GM12891 (cell line): Measurements from ENCODE around the gene RPGRIP1L.

Experiments used
- DNase-seq: peaks from one replicate; pipeline ENCODE4 v3.0.0; 2011; ENCODE audit warnings: low spot score; ENCODE audit not compliant: insufficient read length
- FAIRE-seq: peaks from 2 replicates; lab custom pipeline; 2011; peaks lifted over from hg19 to GRCh38; lab: Jason Lieb, UNC
- PAX5 ChIP-seq: IDR thresholded peaks from 2 replicates; pipeline ENCODE4 v1.6.1; 2011; ENCODE audit warnings: low read length, moderate library complexity, mild to moderate bottlenecking; ENCODE audit not compliant: insufficient read depth, severe bottlenecking
- POLR2A ChIP-seq: IDR thresholded peaks from 2 replicates; pipeline ENCODE4 v1.6.1; 2011; ENCODE audit warnings: low read depth, low read length, control low read depth
- POLR2AphosphoS5 ChIP-seq: IDR thresholded peaks from 2 replicates; pipeline ENCODE4 v1.6.1; 2011; ENCODE audit warnings: low read depth, low read length, control low read depth
- POU2F2 ChIP-seq: IDR thresholded peaks from 2 replicates; pipeline ENCODE4 v1.6.1; 2011; ENCODE audit warnings: low read depth, mild to moderate bottlenecking, control low read depth, low read length, moderate library complexity
- SPI1 ChIP-seq: IDR thresholded peaks from 2 replicates; pipeline ENCODE4 v1.6.1; 2011; ENCODE audit warnings: low read depth, low read length, control low read depth
- TAF1 ChIP-seq: IDR thresholded peaks from 2 replicates; pipeline ENCODE4 v1.6.1; 2011; ENCODE audit warnings: low read depth, low read length, control low read depth

The RPGRIP1L gene

DNA sequence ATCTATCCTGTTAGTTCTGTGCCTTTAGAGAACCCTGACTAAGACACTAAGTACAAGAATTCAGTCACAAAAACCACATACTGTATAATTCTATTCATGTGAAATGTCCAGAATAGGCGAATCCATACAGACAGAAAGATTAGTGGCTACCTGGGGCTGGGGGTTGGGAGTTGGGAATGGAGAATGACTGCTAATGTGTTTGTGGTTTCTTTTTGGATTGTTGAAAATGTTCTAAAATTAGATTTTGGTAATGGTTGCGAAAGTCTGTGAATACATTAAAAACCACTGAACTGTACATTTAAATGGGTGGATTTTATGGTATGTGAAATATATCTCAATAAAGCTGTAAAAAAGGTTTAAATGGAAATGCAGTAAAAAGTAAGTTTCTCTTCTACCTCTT is 120.3 kb downstream of the RPGRIP1L start:
- FAIRE-seq (no peak), DNase-seq (no peak)
- TF ChIP-seq POLR2AphosphoS5 (no peak), POU2F2 (no peak), POLR2A (no peak), SPI1 (no peak), TAF1 (no peak), PAX5 (no peak)

DNA sequence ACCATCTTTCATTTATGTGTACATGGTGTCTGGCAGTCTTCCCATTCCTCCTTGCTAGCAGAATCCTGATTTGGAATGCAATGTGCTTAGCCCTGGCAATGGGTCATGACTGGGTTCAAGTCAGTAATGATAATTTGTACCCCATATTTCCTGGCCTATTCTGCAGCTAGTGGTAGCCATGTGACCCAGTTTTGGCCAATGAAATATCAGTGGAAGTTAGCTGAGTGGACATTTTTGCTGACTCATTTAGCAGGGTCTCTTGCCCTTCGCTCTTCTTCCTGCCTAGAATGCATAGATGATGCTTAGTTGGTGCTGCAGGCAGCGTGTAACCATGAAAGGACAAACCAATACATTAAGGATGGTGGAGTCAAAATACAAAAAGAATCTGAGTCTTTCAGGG is 121.9 kb downstream of the RPGRIP1L start:
- no peak for FAIRE-seq
- TF ChIP-seq POU2F2: no peak
- no peak for TF ChIP-seq POLR2AphosphoS5
- TF ChIP-seq POLR2A: no peak
- TF ChIP-seq SPI1: no peak
- no peak for TF ChIP-seq TAF1
- no peak for TF ChIP-seq PAX5

DNA sequence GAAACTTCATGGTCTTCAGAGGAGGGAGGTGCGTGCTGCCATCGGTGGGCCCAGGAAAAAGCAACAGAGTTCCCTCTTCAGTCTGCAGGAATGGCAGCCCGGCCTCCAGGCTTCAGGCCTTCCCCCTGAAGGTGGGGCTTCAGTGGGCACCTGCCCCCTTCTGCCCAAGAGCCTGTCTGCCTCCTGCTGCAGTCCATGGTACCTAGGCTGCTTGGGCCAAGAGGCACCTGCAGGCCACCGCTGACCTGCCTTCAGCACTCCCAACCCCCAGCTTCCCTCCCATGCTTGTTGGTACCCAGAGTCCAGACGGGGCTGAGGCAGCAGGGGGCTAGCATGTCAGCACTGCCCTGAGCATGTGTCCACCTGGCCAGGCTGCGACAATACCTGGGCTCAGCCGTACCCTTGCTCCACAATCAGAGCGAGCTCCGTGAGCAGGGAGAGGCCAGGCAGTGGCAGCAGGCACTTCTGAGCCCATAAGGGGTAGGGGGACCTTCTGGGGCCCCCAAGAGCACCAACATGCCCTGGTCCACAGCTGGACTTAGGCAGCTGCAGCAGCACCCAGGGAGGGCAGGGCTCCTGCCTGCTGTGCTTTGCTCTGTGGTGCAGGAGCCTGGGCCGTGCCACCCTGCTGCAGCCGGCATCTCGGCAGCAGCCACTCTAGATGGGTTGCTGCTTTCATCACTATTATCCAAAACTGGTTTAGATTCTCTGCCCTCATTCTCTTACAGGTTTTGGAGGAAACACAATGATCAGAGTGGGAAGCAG is 123.4 kb downstream of the RPGRIP1L start:
- no peak for FAIRE-seq
- DNase-seq: no peak
- TF ChIP-seq TAF1 (no peak), POLR2A (no peak), PAX5 (no peak), POU2F2 (no peak), SPI1 (no peak), POLR2AphosphoS5 (no peak)

More for the DNA sequence above, 121.9 kb downstream of the RPGRIP1L start:
- no peak for DNase-seq

DNA sequence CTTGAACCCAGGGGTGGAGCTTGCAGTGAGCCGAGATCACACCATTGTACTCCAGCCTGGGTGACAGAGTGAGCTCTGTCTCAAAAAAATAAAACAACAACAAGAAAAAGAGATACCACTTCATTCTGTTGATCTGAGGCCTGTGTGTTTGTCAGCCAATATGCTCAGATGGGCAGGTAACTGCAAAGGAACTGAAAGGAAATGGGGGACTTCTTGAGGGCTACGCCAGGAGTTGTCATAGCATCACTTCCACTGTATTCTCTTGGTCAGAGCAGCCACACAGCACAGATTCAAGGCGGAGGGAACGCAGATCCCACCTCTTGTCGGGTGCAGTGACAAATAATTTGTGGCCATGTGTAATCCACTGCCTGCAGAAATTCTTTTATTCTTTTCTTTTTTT is 126.8 kb downstream of the RPGRIP1L start:
- no peak for DNase-seq
- FAIRE-seq: no peak
- TF ChIP-seq POU2F2: no peak
- no peak for TF ChIP-seq PAX5
- TF ChIP-seq POLR2AphosphoS5: no peak
- no peak for TF ChIP-seq TAF1
- TF ChIP-seq SPI1: no peak
- no peak for TF ChIP-seq POLR2A

DNA sequence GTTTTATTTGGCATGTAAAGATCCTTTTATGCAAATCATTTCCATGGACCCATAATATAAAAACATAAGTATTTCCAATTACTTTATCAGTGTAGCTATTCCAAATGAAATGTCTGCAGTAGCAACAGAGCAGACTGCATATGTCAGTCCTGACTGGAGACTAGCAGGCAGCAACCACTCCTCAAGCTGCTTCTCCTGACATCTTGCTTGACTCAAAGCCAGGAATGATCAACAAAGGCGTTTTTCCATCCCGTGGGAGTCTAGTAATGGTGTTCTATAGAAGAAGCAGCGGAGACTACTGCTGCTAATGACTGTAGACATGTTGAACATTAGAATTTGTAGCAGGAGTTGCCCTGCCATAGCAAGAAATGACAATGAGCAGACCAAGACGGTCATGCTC is 127.4 kb downstream of the RPGRIP1L start:
- TF ChIP-seq POLR2A (no peak), POLR2AphosphoS5 (no peak), POU2F2 (no peak), TAF1 (no peak), PAX5 (no peak), SPI1 (no peak)
- DNase-seq (no peak), FAIRE-seq (no peak)

DNA sequence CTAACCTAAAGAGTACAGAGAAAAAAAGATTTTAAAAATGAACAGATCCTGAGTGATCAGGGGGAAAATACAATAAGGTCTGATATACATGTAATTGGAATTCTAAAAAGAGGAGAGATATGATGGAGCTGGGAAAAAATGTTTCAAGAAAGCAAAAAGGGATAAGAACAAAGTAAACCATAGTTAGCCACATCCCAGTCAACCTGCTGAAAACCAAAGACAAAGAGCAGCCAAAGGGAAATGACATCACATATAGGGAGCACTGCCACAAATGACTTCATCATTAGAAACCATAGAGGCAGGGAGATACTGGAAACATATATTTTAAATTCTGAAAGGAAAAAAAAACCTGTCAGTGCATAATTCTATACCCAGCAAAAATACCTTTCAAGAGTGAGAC is 131.9 kb downstream of the RPGRIP1L start:
- no peak for TF ChIP-seq POLR2AphosphoS5
- TF ChIP-seq PAX5: no peak
- TF ChIP-seq POU2F2: no peak
- TF ChIP-seq TAF1: no peak
- TF ChIP-seq SPI1: no peak
- TF ChIP-seq POLR2A: no peak
- DNase-seq: no peak
- no peak for FAIRE-seq

DNA sequence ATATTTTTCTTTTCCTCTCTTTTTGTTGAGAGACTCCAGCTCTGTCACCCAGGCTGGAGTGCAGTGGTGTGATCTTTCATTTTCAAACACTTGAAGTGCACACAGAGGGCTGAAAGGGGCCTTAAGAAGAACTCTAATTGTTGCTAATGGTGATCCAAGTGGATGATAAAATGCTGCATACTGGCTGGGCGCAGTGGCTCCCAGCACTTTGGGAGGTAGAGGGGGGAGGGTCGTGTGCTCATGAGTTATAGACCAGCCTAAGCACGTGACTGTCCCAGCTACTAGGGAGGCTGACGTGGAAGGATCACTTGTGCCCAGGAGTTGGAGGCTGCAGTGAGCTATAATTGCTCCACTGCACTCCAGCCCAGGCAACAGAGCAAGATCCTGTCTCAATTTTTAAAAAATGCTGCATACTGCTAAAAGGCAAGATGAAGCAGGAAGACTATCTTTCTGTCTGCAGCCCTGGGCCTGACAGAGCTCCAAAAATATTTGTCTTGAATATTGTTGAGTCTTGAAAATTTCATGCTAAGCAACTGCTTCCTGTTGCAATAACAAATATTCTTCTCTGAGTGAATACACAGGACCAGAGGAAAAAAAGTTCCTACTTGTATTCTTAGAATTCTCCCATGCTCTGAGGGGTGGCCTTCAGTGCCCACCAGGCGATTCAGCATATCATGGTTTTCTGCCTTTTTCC is 137.0 kb downstream of the RPGRIP1L start:
- TF ChIP-seq PAX5: no peak
- no peak for TF ChIP-seq POU2F2
- no peak for TF ChIP-seq POLR2A
- no peak for TF ChIP-seq TAF1
- TF ChIP-seq POLR2AphosphoS5: no peak
- DNase-seq (no peak), FAIRE-seq (no peak)

DNA sequence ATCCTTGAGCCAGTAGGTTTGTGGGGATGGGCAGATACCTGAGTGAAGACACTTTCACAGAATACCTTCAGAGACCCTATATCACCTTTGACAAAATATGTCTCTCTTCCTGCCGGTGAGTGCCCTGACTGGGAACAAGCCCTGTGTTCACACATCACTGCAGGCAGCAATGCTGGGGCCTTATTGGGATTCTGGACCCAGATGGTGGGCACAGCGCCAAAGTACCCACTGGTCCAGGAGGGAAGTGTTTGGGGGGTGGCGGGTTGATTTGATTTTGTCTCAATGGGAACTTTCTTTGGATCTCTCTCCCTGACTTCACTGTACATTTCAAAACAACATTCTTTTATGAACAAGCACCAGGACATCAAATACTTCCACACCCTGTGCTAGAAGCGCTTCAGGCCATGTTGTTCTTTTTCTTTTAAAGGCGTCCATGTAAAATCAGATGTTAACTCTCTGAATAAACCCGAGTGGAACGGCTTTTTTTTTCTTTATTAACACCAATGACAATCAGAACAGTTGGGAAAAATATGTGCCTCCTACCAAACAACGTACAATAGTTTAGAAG is 138.3 kb downstream of the RPGRIP1L start:
- no peak for DNase-seq
- no peak for FAIRE-seq
- TF ChIP-seq POU2F2 (no peak), POLR2AphosphoS5 (no peak), POLR2A (no peak), TAF1 (no peak), PAX5 (no peak), SPI1 (no peak)

DNA sequence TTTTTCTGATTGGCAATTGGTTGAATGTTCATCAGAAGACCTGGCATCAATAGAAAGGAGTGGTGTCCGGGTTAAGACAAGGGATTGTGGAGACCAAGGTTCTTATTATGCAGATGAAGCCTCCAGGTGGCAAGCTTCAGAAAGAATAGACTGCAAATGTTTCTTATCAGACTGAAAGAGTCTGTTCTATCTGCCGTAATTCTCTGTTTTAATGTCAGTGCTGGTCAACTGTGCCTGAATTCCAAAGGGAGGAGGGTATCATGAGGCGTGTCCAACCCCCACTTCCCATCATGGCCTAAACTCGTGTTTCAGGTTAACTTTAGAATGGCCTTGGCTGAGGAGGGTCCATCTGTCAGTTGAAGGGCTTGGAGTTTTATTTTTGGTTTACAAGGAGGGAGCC is 140.2 kb downstream of the RPGRIP1L start:
- no peak for TF ChIP-seq TAF1
- TF ChIP-seq SPI1: no peak
- no peak for TF ChIP-seq POU2F2
- no peak for TF ChIP-seq POLR2AphosphoS5
- no peak for TF ChIP-seq POLR2A
- no peak for TF ChIP-seq PAX5
- DNase-seq (no peak), FAIRE-seq (no peak)
